HepG2 (cell line): Measurements from ENCODE around the gene PDCD11. TPM values are rescaled to one million over a fixed set of nuclear protein-coding genes. Genes with fewer than 3 reads are reported as not detected.

ENCODE experiments used
- KIAA2018 ChIP-seq: sonication (generic); formaldehyde crosslinking; IDR thresholded peaks from 2 replicates; pipeline ENCODE4 v1.5.0; 2020; ENCODE audit warnings: mild to moderate bottlenecking, missing genetic modification reagents, borderline replicate concordance
- KLF16 ChIP-seq, 2 experiments: sonication (generic) in 1 of 2; formaldehyde crosslinking in 1 of 2; IDR thresholded peaks; 2 replicates each; pipeline versions ENCODE4 v1.6.1 to v1.8.0; 2016 to 2023; ENCODE audit warnings: missing genetic modification reagents in 2 of 2, missing compliant biosample characterization in 1 of 2
- NFE2L1 ChIP-seq: sonication (generic); formaldehyde crosslinking; IDR thresholded peaks from 2 replicates; pipeline ENCODE4 v1.4.0; 2020; ENCODE audit warnings: missing genetic modification reagents, mild to moderate bottlenecking, borderline replicate concordance
- SMAD3 ChIP-seq: sonication (generic); formaldehyde crosslinking; IDR thresholded peaks from 2 replicates; pipeline ENCODE4 v1.4.0; 2020; ENCODE audit warnings: missing genetic modification reagents
- TFDP2 ChIP-seq: sonication (generic); formaldehyde crosslinking; IDR thresholded peaks from 2 replicates; pipeline ENCODE4 v1.4.0; 2020; ENCODE audit warnings: missing genetic modification reagents
- ZNF160 ChIP-seq: sonication (generic); formaldehyde crosslinking; IDR thresholded peaks from 2 replicates; pipeline ENCODE4 v1.8.0; 2022; ENCODE audit warnings: mild to moderate bottlenecking, inconsistent platforms, missing genetic modification reagents
- ZNF318 ChIP-seq: sonication (generic); formaldehyde crosslinking; IDR thresholded peaks from 2 replicates; pipeline ENCODE4 v1.4.0; 2020; ENCODE audit warnings: mild to moderate bottlenecking, missing genetic modification reagents
- ZNF33B ChIP-seq: sonication (generic); formaldehyde crosslinking; IDR thresholded peaks from 2 replicates; pipeline ENCODE4 v1.5.1; 2020; ENCODE audit warnings: mild to moderate bottlenecking, missing genetic modification reagents
- ZNF451 ChIP-seq: sonication (generic); formaldehyde crosslinking; IDR thresholded peaks from 2 replicates; pipeline ENCODE4 v1.5.0; 2020; ENCODE audit warnings: mild to moderate bottlenecking, missing genetic modification reagents
- ZNF816 ChIP-seq: sonication (generic); formaldehyde crosslinking; IDR thresholded peaks from 2 replicates; pipeline ENCODE4 v1.8.0; 2022; ENCODE audit warnings: missing genetic modification reagents, mild to moderate bottlenecking, borderline replicate concordance
- polyA plus RNA-seq, 8 experiments: library from polyadenylated mRNA; depleted of rRNA in 3 of 8; stranded (reverse) in 7 of 8; unstranded in 1 of 8; fragments of >200 nt; fragmentation: Illumina TruSeq in 4 of 8; extraction: Trizol in 4 of 8; gene quantifications; 2 replicates each; pipeline versions ENCODE4 v1.2.1 to v1.2.3, GENCODE V29; 2011 to 2016; ENCODE audit warnings: low read depth in 4 of 8, missing spikeins in 1 of 8, mixed read lengths in 1 of 8; ENCODE audit not compliant: insufficient read depth in 1 of 8
- total RNA-seq, 5 experiments: library from RNA; depleted of rRNA; stranded (reverse); fragments of >200 nt; fragmentation: Illumina TruSeq; extraction: Trizol; gene quantifications; 2 replicates each; pipeline ENCODE4 v1.2.3, GENCODE V29; 2016; ENCODE audit warnings: low read depth in 1 of 5

PDCD11 gene
- total and polyA plus RNA-seq, 2 of the 13 experiments (the other 11 are each of a cell fraction or from before 2014, with no cell fraction given) = 12.8 to 52.8 TPM

- TF ChIP-seq ZNF318 (CRISPR knock-in tag) (no peak), ZNF160 (CRISPR knock-in tag) (peak; percentile 82), ZNF33B (CRISPR knock-in tag) (0 out of 2 replicates have a peak, but pooled peaks have one; percentile 87), ZNF451 (peak; percentile 71; the same call in 1 of the 2 replicates), SMAD3 (peak; percentile 63), KIAA2018 (CRISPR knock-in tag) (no peak), KLF16 (CRISPR knock-in tag; IDR thresholded peaks at IDR 0.05) (peak in 1 of 2 experiments; percentile 81; a peak in 2 of 4 replicates), TFDP2 (CRISPR knock-in tag) (peak; percentile 85), NFE2L1 (CRISPR knock-in tag) (no peak), ZNF816 (peak; percentile 73)
Observed at GRCh38 chr10:103367782-103368518, 28.5 kb upstream of the PDCD11 start, which contains the start of gene TAF5 (continued).
